Upper lobe of left lung (tissue), 6 donors: ENCODE measurements around the gene SAP30L. TPM values are rescaled to one million over a fixed set of nuclear protein-coding genes. Genes with fewer than 3 reads are reported as not detected.

ENCODE experiments used
- ATAC-seq, 2 donors: fragments of 200-7000 bp; cut with Tn5 transposase; one replicate each; pipeline ENCODE4 v1.9.1; 2022; ENCODE audit warnings: mild to moderate bottlenecking in 2 of 2, moderate library complexity in 2 of 2; ENCODE audit not compliant: low FRiP score in 2 of 2
- DNase-seq, 2 donors: peaks; one replicate each; pipeline ENCODE4 v3.0.0-alpha.2; 2019 to 2020
- H3K27ac ChIP-seq, 4 donors: fragments of 200-600 bp; sonication (generic); one replicate each; pipeline ENCODE4 v1.5.1; 2016 to 2019
- H3K27me3 ChIP-seq, 4 donors: fragments of 200-600 bp; sonication (generic); one replicate each; pipeline ENCODE4 v1.5.1; 2017 to 2019
- H3K36me3 ChIP-seq, 4 donors: fragments of 200-600 bp; sonication (generic); one replicate each; pipeline ENCODE4 v1.5.1; 2016 to 2019
- H3K4me1 ChIP-seq, 4 donors: fragments of 200-600 bp; sonication (generic); one replicate each; pipeline ENCODE4 v1.5.1; 2018 to 2019
- H3K4me3 ChIP-seq, 4 donors: fragments of 200-600 bp; sonication (generic); one replicate each; pipeline ENCODE4 v1.5.1; 2017 to 2019; ENCODE audit warnings: mild to moderate bottlenecking in 2 of 4, moderate library complexity in 1 of 4
- H3K9me3 ChIP-seq, 4 donors: fragments of 200-600 bp; sonication (generic); one replicate each; pipeline ENCODE4 v1.5.1; 2018 to 2019
- EP300 ChIP-seq, 4 donors: sonication (generic); formaldehyde crosslinking; IDR thresholded peaks; one replicate each; pipeline ENCODE4 v1.5.1; 2017; ENCODE audit warnings: antibody characterized with exemption in 4 of 4, control low read depth in 2 of 4
- POLR2A ChIP-seq, 4 donors: fragments of 450-650 bp; IDR thresholded peaks; one replicate each; pipeline ENCODE4 v1.5.1; 2016 to 2017; ENCODE audit warnings: antibody characterized with exemption in 4 of 4, mild to moderate bottlenecking in 2 of 4
- POLR2AphosphoS5 ChIP-seq, 2 donors: sonication (generic); formaldehyde crosslinking; IDR thresholded peaks; one replicate each; pipeline ENCODE4 v1.5.1; 2017; ENCODE audit warnings: antibody characterized with exemption in 2 of 2
- WGBS, 2 donors: methylation state at CpG; one replicate each; pipeline ENCODE4 v1.1.5; 2017 to 2018; 5-methylcytosine and 5-hydroxymethylcytosine counted together
- total RNA-seq, 6 donors: library from RNA; depleted of rRNA in 4 of 6; stranded (reverse); fragments of >200 nt in 4 of 6; gene quantifications; one replicate each; pipeline versions ENCODE4 v1.1.0 to v1.2.1, GENCODE V29; 2016 to 2021
- TF ChIP-seq, protein P1 (sequence below), 6 experiments: fragments of 450-650 bp in 4 of 6; fragments of 200-600 bp in 2 of 6; sonication (generic) in 2 of 6; IDR thresholded peaks; one replicate each; pipeline ENCODE4 v1.5.1; 2016 to 2019; ENCODE audit warnings: antibody characterized with exemption in 6 of 6
- donor health status: DM: no; HTN: no; CAD: no; lungs with moderate emphysema.
- donor health status: DM: no; HTN: yes; CAD: no; lungs with severe emphysema.

Gene SAP30L
- 10 to 100 TPM; 34.0 to 52.8 (median 37.8) TPM for total RNA-seq

GRCh38 chr5:154445422-154446194, at the start of gene SAP30L:
Gene SAP30L (plus strand): TSS chr5:154445997. CDS start chr5:154446605, 608 bp downstream.
- H3K9me3 ChIP-seq = no peaks in the 10 kb centered on the region
- DNase-seq (peak; percentile 94 to 100), ATAC-seq (peak; percentile 98)
- peak within 1 kb of the TSS; percentile 85 to 93 (median 88) for H3K27ac ChIP-seq
- no peaks in the 10 kb centered on the region for H3K27me3 ChIP-seq
- H3K4me1 ChIP-seq = peaks cover 23 to 34% (median 31%) of the 10 kb centered on the region in 4 donors
- no peak for TF ChIP-seq EP300 (IDR thresholded peaks at IDR 0.05)
- TF ChIP-seq POLR2A (IDR thresholded peaks at IDR 0.05) = peak in 3 of 4 donors; percentile 67 to 91 (median 90)
- TF ChIP-seq POLR2AphosphoS5 (IDR thresholded peaks at IDR 0.05) = peak; percentile 78 to 90
- WGBS, 2 donors = 1 to 2% methylated on average over 23 to 33 of the region's 70 CpGs
- peak within 1 kb of the TSS; percentile 87 to 99 (median 96) for H3K4me3 ChIP-seq
- peaks cover 0 to 18% (median 4%) of the 10 kb centered on the region in 4 donors for H3K36me3 ChIP-seq

DNA sequence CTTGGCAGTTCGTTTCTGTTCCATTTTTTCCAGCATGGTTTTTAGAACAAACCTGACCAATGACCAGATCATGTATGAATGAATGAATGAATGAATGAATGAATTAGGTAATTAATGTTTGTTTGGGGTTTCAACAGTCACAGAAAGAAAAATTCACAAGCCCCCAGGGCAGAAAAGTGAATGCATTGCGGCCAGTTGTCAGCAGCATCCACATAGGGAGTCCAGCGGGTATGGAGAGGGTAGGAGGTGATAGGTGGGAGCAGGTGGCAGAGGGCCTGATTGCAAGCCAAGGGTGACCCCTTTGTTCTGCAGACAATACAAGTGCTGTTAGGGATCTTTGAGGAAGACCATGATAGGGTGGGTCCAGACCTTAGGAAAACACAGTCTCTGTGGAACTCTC, 49.7 kb upstream of the SAP30L start:
- H3K27me3 ChIP-seq = no peaks in the 10 kb centered on the region
- no peaks in the 10 kb centered on the region for H3K9me3 ChIP-seq
- H3K4me3 ChIP-seq = no peak overlapping the region
- peaks cover 0 to 11% (median 8%) of the 10 kb centered on the region in 4 donors for H3K36me3 ChIP-seq
- WGBS, 2 donors = 79 to 83% methylated on average over 3 of the region's 3 CpGs
- H3K4me1 ChIP-seq = peaks cover 0 to 8% (median 4%) of the 10 kb centered on the region in 4 donors
- no peak overlapping the region for H3K27ac ChIP-seq
- ATAC-seq = no peak
- no peak for DNase-seq
- TF ChIP-seq POLR2A (IDR thresholded peaks at IDR 0.05) (no peak), POLR2AphosphoS5 (IDR thresholded peaks at IDR 0.05) (no peak), EP300 (IDR thresholded peaks at IDR 0.05) (no peak)
- TF ChIP-seq, protein P1, sequence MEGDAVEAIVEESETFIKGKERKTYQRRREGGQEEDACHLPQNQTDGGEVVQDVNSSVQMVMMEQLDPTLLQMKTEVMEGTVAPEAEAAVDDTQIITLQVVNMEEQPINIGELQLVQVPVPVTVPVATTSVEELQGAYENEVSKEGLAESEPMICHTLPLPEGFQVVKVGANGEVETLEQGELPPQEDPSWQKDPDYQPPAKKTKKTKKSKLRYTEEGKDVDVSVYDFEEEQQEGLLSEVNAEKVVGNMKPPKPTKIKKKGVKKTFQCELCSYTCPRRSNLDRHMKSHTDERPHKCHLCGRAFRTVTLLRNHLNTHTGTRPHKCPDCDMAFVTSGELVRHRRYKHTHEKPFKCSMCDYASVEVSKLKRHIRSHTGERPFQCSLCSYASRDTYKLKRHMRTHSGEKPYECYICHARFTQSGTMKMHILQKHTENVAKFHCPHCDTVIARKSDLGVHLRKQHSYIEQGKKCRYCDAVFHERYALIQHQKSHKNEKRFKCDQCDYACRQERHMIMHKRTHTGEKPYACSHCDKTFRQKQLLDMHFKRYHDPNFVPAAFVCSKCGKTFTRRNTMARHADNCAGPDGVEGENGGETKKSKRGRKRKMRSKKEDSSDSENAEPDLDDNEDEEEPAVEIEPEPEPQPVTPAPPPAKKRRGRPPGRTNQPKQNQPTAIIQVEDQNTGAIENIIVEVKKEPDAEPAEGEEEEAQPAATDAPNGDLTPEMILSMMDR (IDR thresholded peaks at IDR 0.05) = no peak

- H3K36me3 ChIP-seq = peaks cover 0 to 10% (median 6%) of the 10 kb centered on the region in 4 donors
- H3K9me3 ChIP-seq = no peaks in the 10 kb centered on the region
- no peak overlapping the region for H3K4me3 ChIP-seq
- TF ChIP-seq EP300 (IDR thresholded peaks at IDR 0.05) = no peak
- TF ChIP-seq POLR2A (IDR thresholded peaks at IDR 0.05) = no peak
- TF ChIP-seq POLR2AphosphoS5 (IDR thresholded peaks at IDR 0.05) = no peak
- TF ChIP-seq, protein P1 (IDR thresholded peaks at IDR 0.05) = no peak
- ATAC-seq (no peak), DNase-seq (peak in 1 of 2 donors; percentile 37)
- H3K27me3 ChIP-seq = no peaks in the 10 kb centered on the region
- WGBS, 2 donors = 38 to 44% methylated on average over 10 of the region's 10 CpGs
- H3K27ac ChIP-seq = no peak overlapping the region
- peaks cover 0 to 8% (median 4%) of the 10 kb centered on the region in 4 donors for H3K4me1 ChIP-seq
These were observed 48.0 kb upstream of the SAP30L start for GRCh38 chr5:154397652-154398406.

- Histone ChIP-seq H3K4me1 (peaks cover 8 to 18% (median 12%) of the 10 kb centered on the region in 4 donors), H3K36me3 (peaks cover 0 to 2% (median 0%) of the 10 kb centered on the region in 4 donors), H3K27ac (no peak overlapping the region), H3K4me3 (no peak overlapping the region), H3K9me3 (no peaks in the 10 kb centered on the region), H3K27me3 (no peaks in the 10 kb centered on the region)
- TF ChIP-seq POLR2A (IDR thresholded peaks at IDR 0.05) (no peak), EP300 (IDR thresholded peaks at IDR 0.05) (no peak), POLR2AphosphoS5 (IDR thresholded peaks at IDR 0.05) (no peak)
- TF ChIP-seq, protein P1 (IDR thresholded peaks at IDR 0.05) = no peak
- WGBS, 2 donors = 68 to 73% methylated on average over 3 of the region's 3 CpGs
- DNase-seq (no peak), ATAC-seq (no peak)
These were observed 45.1 kb upstream of the SAP30L start for GRCh38 chr5:154400678-154401077.

- TF ChIP-seq EP300 (IDR thresholded peaks at IDR 0.05) (no peak), POLR2AphosphoS5 (IDR thresholded peaks at IDR 0.05) (no peak), POLR2A (IDR thresholded peaks at IDR 0.05) (no peak)
- TF ChIP-seq, protein P1 (IDR thresholded peaks at IDR 0.05) = no peak
- ATAC-seq = no peak
- 70 to 74% methylated on average over 5 of the region's 5 CpGs for WGBS, 2 donors
- H3K4me1 ChIP-seq = peaks cover 8 to 18% (median 12%) of the 10 kb centered on the region in 4 donors
- no peak for DNase-seq
- no peaks in the 10 kb centered on the region for H3K27me3 ChIP-seq
- H3K36me3 ChIP-seq = peaks cover 0 to 2% (median 0%) of the 10 kb centered on the region in 4 donors
- H3K4me3 ChIP-seq = no peak overlapping the region
- H3K27ac ChIP-seq = no peak overlapping the region
- no peaks in the 10 kb centered on the region for H3K9me3 ChIP-seq
These were observed 44.4 kb upstream of the SAP30L start for GRCh38 chr5:154401355-154401754.
